Neutrophil (primary cell): ENCODE measurements around the gene CYP3A4.

ENCODE experiments used
- H3K27ac ChIP-seq: fragments of 200-600 bp; sonication (generic); 2 replicates; pipeline ENCODE4 v1.5.1; 2016; ENCODE audit warnings: mild to moderate bottlenecking, moderate library complexity
- H3K27me3 ChIP-seq: fragments of 200-600 bp; sonication (generic); 2 replicates; pipeline ENCODE4 v1.6.0; 2016; ENCODE audit warnings: mild to moderate bottlenecking
- H3K36me3 ChIP-seq: fragments of 200-600 bp; sonication (generic); 2 replicates; pipeline ENCODE4 v1.5.1; 2017
- H3K4me1 ChIP-seq, 2 experiments: fragments of 200-600 bp in 1 of 2; sonication (generic) in 1 of 2; 1 replicate in 1 of 2; 2 replicates in 1 of 2; pipeline versions ENCODE4 v1.5.1 to v1.6.1; 2013 to 2016; ENCODE audit warnings: low read depth in 1 of 2, low read length in 1 of 2, mild to moderate bottlenecking in 1 of 2, moderate library complexity in 1 of 2; ENCODE audit not compliant: control insufficient read depth in 1 of 2, insufficient read depth in 1 of 2
- H3K4me3 ChIP-seq, 2 experiments: fragments of 200-600 bp in 1 of 2; sonication (generic) in 1 of 2; 1 replicate in 1 of 2; 2 replicates in 1 of 2; pipeline ENCODE4 v1.5.1; 2013 to 2016; ENCODE audit warnings: low read depth in 1 of 2, low read length in 1 of 2, mild to moderate bottlenecking in 1 of 2, moderate library complexity in 1 of 2
- H3K9me3 ChIP-seq: fragments of 200-600 bp; sonication (generic); 2 replicates; pipeline ENCODE4 v1.5.1; 2016
- TF ChIP-seq, protein P1 (sequence below): fragments of 200-600 bp; sonication (generic); IDR thresholded peaks from 2 replicates; pipeline ENCODE4 v1.5.1; 2016; ENCODE audit warnings: antibody characterized with exemption

CYP3A4 gene

DNA sequence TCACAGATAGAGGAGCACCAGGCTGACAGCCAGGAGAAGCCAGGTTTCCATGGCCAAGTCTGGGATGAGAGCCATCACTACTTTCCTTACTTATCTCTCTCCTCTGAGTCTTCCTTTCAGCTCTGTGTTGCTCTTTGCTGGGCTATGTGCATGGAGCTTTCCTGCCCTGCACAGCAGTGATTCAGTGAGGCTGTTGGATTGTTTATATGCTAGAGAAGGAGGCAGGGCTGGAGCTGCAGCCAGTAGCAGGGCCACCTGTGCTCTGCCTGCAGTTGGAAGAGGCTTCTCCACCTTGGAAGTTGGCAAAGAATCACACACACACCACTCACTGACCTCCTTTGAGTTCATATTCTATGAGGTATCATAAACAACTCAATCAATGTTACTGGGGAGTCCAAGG, at the start of gene CYP3A4:
CYP3A4 (minus strand) TSS at position 178 of the 400 bp plus-strand sequence; CDS start at position 75, 103 bp downstream.
- TF ChIP-seq, protein P1, sequence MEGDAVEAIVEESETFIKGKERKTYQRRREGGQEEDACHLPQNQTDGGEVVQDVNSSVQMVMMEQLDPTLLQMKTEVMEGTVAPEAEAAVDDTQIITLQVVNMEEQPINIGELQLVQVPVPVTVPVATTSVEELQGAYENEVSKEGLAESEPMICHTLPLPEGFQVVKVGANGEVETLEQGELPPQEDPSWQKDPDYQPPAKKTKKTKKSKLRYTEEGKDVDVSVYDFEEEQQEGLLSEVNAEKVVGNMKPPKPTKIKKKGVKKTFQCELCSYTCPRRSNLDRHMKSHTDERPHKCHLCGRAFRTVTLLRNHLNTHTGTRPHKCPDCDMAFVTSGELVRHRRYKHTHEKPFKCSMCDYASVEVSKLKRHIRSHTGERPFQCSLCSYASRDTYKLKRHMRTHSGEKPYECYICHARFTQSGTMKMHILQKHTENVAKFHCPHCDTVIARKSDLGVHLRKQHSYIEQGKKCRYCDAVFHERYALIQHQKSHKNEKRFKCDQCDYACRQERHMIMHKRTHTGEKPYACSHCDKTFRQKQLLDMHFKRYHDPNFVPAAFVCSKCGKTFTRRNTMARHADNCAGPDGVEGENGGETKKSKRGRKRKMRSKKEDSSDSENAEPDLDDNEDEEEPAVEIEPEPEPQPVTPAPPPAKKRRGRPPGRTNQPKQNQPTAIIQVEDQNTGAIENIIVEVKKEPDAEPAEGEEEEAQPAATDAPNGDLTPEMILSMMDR, result no peak
- no peaks in the 10 kb centered on the region for H3K9me3 ChIP-seq
- no peak within 1 kb of the TSS for H3K4me3 ChIP-seq
- no peaks in the 10 kb centered on the region for H3K4me1 ChIP-seq
- H3K36me3 ChIP-seq, result no peaks in the 10 kb centered on the region
- no peak within 1 kb of the TSS for H3K27ac ChIP-seq
- peaks cover 78% of the 10 kb centered on the region for H3K27me3 ChIP-seq

DNA sequence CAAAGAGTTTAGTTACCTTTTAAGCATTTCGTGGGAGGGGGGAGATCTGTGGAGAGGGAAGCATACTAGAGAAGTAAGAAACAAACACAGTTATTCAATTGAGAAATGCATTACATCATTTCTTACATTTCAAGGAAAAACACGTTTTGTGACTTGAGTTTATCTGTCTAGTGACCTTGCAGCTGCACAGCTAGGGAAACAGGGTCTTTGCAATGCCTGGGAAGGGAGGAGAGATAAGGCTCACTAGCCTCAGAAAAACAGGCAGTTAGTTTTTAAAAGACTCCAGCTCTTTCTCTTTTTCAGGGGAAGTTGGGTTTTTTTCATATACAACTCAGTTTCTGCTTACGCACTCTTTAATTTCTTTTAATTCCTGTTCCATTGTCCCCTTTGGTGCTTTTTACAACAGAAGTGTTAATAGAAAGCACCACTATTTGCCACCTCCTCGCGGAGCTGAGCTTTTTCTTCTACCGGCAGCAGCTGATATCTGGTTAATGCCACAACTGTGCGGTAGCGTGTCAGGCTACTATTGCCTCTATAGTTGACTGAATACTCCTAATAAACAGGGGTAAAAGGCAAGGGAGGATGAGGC, 49.4 kb upstream of the CYP3A4 start:
- H3K4me1 ChIP-seq, result no peaks in the 10 kb centered on the region
- H3K36me3 ChIP-seq, result no peaks in the 10 kb centered on the region
- H3K27me3 ChIP-seq, result peaks cover 13% of the 10 kb centered on the region
- no peak overlapping the region for H3K4me3 ChIP-seq
- TF ChIP-seq, protein P1, result no peak
- H3K27ac ChIP-seq, result no peak overlapping the region
- no peaks in the 10 kb centered on the region for H3K9me3 ChIP-seq

DNA sequence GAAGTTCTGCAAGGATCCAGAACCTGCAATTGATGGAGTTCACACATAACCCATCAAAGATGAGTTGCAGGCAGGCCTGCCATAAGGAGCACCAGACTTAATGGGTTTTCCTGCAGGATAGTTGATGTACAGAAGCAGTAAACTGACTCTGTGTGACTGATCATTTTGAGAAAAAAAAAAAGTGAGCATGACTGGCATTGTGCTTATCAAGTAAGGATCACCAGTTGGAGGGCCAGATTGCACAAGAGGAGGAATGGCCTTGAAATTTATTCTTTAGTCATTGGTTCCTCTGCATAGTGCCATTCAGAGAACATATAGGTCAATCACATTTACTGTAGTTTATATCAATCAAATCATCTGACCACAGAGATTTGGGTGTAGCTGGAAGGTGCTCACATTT, 47.6 kb upstream of the CYP3A4 start:
- H3K4me1 ChIP-seq, result no peaks in the 10 kb centered on the region
- peaks cover 21% of the 10 kb centered on the region for H3K27me3 ChIP-seq
- H3K27ac ChIP-seq, result no peak overlapping the region
- TF ChIP-seq, protein P1, result no peak
- H3K4me3 ChIP-seq, result no peak overlapping the region
- H3K9me3 ChIP-seq, result no peaks in the 10 kb centered on the region
- H3K36me3 ChIP-seq, result no peaks in the 10 kb centered on the region

DNA sequence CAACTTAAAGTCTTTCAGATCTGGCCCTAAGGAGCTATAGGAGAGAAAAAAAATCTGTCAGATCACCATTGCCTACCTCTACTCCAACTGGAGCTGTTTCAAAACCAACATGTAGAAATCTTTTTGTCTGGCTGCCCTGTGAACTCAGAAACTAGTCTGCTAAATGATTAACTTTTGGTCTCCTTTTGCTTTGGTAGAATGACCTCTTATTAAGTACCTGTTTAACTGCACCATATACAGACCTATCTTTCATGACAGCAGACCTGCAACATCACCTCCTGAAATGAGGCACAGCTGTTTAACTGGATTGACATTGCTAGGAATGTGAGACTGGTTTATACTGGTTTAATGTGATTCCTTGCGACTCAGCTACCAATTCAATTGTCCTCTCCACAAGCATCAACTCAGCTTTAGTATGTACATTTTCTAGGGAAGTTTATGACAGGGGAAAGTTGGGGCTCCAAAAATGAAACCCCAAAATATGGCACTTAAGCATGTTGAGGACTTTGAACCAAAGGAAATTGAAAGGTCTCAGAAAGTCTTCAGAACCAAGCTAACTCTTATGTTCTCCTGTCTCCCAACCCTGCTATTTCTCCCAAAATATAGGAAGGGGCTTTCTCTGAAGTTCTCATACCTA, 45.7 kb upstream of the CYP3A4 start:
- H3K4me3 ChIP-seq, result no peak overlapping the region
- TF ChIP-seq, protein P1, result no peak
- peaks cover 21% of the 10 kb centered on the region for H3K27me3 ChIP-seq
- H3K9me3 ChIP-seq, result no peaks in the 10 kb centered on the region
- H3K36me3 ChIP-seq, result no peaks in the 10 kb centered on the region
- no peaks in the 10 kb centered on the region for H3K4me1 ChIP-seq
- no peak overlapping the region for H3K27ac ChIP-seq

DNA sequence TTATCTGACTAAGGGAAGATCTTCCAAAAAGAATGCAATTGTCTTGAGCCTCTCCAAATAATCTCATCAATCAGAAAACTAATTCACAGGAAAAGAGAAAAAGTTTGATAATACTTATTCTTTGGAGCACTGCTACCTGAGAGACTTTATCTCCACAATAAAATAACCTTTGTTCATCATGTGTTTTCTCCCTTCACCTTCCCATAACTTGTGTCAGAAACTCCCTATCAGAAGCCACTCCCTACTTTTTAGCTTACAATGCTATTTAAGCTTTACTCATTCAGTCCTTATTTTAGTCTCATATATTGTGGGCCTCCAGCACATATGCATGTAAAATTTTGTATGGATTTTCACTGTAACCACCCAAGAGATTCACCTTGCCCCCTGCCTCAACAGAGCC, 44.8 kb upstream of the CYP3A4 start:
- peaks cover 21% of the 10 kb centered on the region for H3K27me3 ChIP-seq
- TF ChIP-seq, protein P1, result no peak
- no peaks in the 10 kb centered on the region for H3K4me1 ChIP-seq
- no peaks in the 10 kb centered on the region for H3K36me3 ChIP-seq
- no peak overlapping the region for H3K4me3 ChIP-seq
- no peaks in the 10 kb centered on the region for H3K9me3 ChIP-seq
- H3K27ac ChIP-seq, result no peak overlapping the region
